GM12865 (cell line): ENCODE measurements around the gene TRPC1.

Experiments
- DNase-seq: peaks from one replicate; pipeline ENCODE4 v3.0.0; 2010; ENCODE audit warnings: low read depth
- H3K4me3 ChIP-seq: 2 replicates; pipeline ENCODE4 v1.5.1; 2011; ENCODE audit warnings: mild to moderate bottlenecking, low read depth, low read length, control low read depth
- CTCF ChIP-seq: IDR thresholded peaks from 2 replicates; pipeline ENCODE4 v1.5.1; 2011; ENCODE audit warnings: low read length, control low read depth, low read depth, inconsistent platforms; ENCODE audit not compliant: insufficient read depth; ENCODE audit errors: missing control alignments

Gene TRPC1

GRCh38 chr3:142801746-142802145 is 77.9 kb downstream of the TRPC1 start:
- no peak for DNase-seq
- H3K4me3 ChIP-seq, result no peak overlapping the region
- no peak for TF ChIP-seq CTCF

GRCh38 chr3:142802891-142803290 is 79.1 kb downstream of the TRPC1 start:
- TF ChIP-seq CTCF, result no peak
- H3K4me3 ChIP-seq, result no peak overlapping the region
- no peak for DNase-seq

- no peak for DNase-seq
- TF ChIP-seq CTCF, result no peak
Observed at GRCh38 chr3:142808103-142808917, 84.5 kb downstream of the TRPC1 start.

GRCh38 chr3:142809259-142809658 is 85.4 kb downstream of the TRPC1 start:
- DNase-seq, result no peak
- no peak for TF ChIP-seq CTCF
- no peak overlapping the region for H3K4me3 ChIP-seq

More at GRCh38 chr3:142808103-142808917, 84.5 kb downstream of the TRPC1 start:
- H3K4me3 ChIP-seq, result no peak overlapping the region

GRCh38 chr3:142815803-142816202 is 92.0 kb downstream of the TRPC1 start:
- H3K4me3 ChIP-seq, result no peak overlapping the region
- no peak for TF ChIP-seq CTCF
- no peak for DNase-seq

- no peak overlapping the region for H3K4me3 ChIP-seq
- TF ChIP-seq CTCF, result no peak
- no peak for DNase-seq
Observed at GRCh38 chr3:142817356-142817755, 93.5 kb downstream of the TRPC1 start.

- no peak overlapping the region for H3K4me3 ChIP-seq
- no peak for DNase-seq
- TF ChIP-seq CTCF, result no peak
Observed at GRCh38 chr3:142817897-142818296, 94.1 kb downstream of the TRPC1 start.
